K562 (cell line): ENCODE results near the gene DENND2C.

Source experiments
- CTCF ChIP-seq, 3 experiments: IDR thresholded peaks in 2 of 3; conservative IDR thresholded peaks in 1 of 3; 2 replicates each; pipeline ENCODE4 v1.5.1; 2011 to 2012; ENCODE audit warnings: low read length in 3 of 3, mild to moderate bottlenecking in 3 of 3, control low read depth in 2 of 3, improper control_type of control experiment in 1 of 3, inconsistent platforms in 1 of 3, low read depth in 1 of 3, mixed read lengths in 1 of 3, moderate library complexity in 1 of 3; ENCODE audit not compliant: insufficient read depth in 2 of 3
- FOXP1 ChIP-seq: sonication (generic); formaldehyde crosslinking; IDR thresholded peaks from 2 replicates; pipeline ENCODE4 v1.8.0; 2022; ENCODE audit warnings: mild to moderate bottlenecking, missing genetic modification reagents
- MAFF ChIP-seq: IDR thresholded peaks from 2 replicates; pipeline ENCODE4 v1.6.1; 2012; ENCODE audit warnings: low read length, improper control_type of control experiment
- MAX ChIP-seq: sonication (generic); formaldehyde crosslinking; IDR thresholded peaks from 2 replicates; pipeline ENCODE4 v1.9.0; 2022; ENCODE audit warnings: mild to moderate bottlenecking, missing genetic modification reagents
- PTRF ChIP-seq: fragments of 450-650 bp; IDR thresholded peaks from 2 replicates; pipeline ENCODE4 v1.6.1; 2016; ENCODE audit warnings: mild to moderate bottlenecking, missing genetic modification characterization, missing compliant biosample characterization
- ZBTB26 ChIP-seq: fragments of 450-650 bp; formaldehyde crosslinking; IDR thresholded peaks from 2 replicates; pipeline ENCODE4 v1.4.0; 2022; ENCODE audit warnings: missing genetic modification characterization

- TF ChIP-seq CTCF (IDR thresholded peaks at IDR 0.05 in 2 of 3, conservative IDR thresholded peaks at IDR 0.05 in 1 of 3; ENCODE audit: insufficient read depth in 2 of 3, low read depth in 1 of 3, low read length in 3 of 3) (no peak), MAX (no peak), MAFF (no peak), PTRF (tag) (no peak), ZBTB26 (no peak), FOXP1 (CRISPR knock-in tag) (no peak)
Observed at GRCh38 chr1:114666954-114667353, 2.9 kb downstream of the DENND2C start.
